ENCODE measurements around the gene IQCE.

The IQCE gene

DNA sequence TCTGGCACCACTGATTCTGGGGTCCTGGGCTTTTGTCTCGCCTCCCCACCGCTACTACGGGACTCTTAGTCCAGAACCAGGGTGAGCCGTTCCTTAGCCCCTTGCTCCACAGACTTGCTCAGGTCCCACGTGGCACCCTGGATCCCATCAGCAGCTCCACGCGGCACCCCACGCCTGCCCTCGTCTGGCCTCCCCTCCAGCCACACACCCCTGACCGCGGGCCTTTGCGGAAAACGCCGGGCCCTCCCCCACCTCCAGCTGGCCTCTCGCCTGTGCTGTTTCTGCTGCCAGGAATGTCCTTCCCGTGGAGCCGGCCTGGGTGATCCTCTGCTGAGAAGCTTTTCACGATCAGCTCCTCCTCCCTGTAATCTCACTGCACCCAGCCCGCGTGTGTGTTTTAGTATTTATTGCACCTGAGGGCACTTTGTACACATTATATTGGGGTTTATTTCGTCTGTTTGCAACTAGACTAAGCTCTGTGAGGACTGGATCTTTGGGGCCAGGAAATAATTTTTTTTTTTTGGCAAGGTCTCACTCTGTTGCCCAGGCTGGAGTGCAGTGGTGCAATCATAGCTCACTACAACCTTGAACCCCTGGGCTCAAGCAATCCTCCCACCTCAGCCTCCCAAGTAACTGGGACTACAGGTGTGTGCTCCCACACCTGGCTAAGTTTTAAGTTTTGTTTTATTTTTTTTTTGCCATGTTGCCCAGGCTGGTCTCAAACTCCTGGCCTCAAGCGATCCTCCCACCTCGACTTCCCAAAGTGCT is 62.5 kb downstream of the IQCE start:
- DNase-seq, result peak; percentile 9

- no peak for DNase-seq
Observed at GRCh38 chr7:2621948-2622640, 63.3 kb downstream of the IQCE start.

GRCh38 chr7:2622869-2623697 is 64.3 kb downstream of the IQCE start:
- DNase-seq, result no peak

DNA sequence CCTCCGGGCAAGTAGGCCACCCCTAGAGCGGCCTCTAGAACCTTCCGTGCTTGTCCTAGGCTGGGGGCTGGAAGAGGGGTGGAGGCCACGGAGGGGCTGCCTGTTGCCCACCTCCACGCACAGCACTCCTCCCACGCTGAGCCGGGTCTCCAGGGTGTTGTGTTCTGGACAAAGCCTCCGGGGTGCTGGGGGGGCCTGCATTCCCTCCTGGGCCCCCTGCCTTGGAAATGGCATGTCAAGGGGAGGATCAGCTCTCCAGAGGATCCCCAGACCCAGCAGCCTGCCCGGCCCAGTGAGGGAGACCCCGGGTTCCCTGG is 64.9 kb downstream of the IQCE start:
- no peak for DNase-seq

DNA sequence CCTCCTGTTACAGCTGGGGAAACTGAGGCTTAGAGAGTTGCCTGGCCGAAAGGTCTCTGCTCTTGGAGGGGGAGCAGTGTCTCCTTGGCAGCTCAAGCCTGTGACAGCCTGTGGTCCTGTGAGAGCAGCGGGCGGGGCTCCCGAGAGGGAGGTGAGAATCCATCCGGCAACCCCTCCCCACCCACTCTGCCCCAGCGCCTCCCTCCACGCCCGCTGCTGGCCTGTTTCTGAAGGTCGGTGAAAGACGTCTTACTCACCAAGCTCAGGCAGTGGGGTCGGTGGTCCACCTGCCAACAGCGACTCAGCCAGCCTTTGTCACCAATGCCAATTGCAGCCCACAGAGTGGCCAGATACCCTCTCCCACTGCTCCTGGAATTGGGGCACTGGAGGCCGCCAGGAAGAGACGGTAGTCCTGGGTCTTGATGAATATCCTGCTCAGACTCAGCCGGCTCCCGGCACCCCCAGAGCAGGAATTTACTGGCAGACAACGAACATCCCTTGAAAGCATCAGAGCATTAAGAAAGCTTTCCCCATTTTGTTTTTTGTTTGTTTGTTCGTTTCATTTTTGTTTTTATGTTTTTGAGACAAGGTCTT is 65.6 kb downstream of the IQCE start:
- no peak for DNase-seq

GRCh38 chr7:2626498-2627117 is 67.8 kb downstream of the IQCE start:
- no peak for DNase-seq

DNA sequence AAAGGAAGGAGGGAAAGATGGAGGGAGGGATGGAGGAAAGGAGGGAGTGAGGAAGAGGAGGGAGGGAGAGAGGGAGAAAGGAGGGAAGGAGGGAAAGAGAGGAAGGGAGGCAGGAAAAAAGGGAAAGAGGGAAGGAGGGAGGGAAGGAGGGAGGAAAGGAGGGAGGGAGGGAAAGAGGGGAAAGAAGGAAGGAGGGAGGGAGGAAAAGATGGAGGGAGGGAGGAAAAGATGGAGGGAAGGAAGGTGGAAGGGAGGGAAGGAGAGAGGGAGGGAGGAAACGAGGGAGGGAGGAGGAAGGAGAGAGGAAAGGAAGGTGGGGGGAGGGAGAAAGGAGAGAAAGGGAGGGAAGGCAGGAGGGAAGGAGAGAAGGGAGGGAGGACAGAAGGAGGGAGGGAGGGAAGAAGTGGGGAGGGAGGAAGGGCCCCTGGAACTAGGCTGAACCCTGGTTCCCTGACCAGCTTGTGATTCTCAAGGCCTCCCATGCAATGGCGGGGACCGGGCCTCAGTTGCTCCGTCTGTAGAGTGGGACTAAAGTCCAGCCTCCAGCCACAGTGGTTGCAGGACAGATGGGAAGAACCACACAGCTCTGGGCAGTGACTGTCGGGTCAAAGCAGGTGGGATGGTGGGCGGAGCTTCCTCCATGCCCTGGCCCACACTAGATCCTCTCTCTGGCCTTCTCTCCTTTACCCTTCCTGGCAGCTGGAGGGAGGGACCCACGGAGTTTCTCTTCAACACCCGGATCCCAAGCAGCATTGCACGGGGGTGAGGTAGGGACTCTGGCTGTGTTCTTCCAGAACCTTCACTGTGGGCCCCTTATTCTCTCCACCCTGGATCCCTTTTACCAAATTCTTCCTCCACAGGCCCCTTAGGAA is 68.7 kb downstream of the IQCE start:
- DNase-seq, result no peak

- no peak for DNase-seq
Observed at GRCh38 chr7:2628130-2628482, 69.3 kb downstream of the IQCE start.

- DNase-seq, result no peak
Observed at GRCh38 chr7:2628891-2629290, 70.1 kb downstream of the IQCE start.

GRCh38 chr7:2629746-2630681 is 71.2 kb downstream of the IQCE start:
- DNase-seq, result peak; percentile 2

- no peak for DNase-seq
Observed at GRCh38 chr7:2631946-2632732, 73.4 kb downstream of the IQCE start, which contains the start of gene TTYH3. Gene TTYH3, plus strand, starts transcription at chr7:2631986. Its CDS starts 170 bp downstream, at chr7:2632156.

DNA sequence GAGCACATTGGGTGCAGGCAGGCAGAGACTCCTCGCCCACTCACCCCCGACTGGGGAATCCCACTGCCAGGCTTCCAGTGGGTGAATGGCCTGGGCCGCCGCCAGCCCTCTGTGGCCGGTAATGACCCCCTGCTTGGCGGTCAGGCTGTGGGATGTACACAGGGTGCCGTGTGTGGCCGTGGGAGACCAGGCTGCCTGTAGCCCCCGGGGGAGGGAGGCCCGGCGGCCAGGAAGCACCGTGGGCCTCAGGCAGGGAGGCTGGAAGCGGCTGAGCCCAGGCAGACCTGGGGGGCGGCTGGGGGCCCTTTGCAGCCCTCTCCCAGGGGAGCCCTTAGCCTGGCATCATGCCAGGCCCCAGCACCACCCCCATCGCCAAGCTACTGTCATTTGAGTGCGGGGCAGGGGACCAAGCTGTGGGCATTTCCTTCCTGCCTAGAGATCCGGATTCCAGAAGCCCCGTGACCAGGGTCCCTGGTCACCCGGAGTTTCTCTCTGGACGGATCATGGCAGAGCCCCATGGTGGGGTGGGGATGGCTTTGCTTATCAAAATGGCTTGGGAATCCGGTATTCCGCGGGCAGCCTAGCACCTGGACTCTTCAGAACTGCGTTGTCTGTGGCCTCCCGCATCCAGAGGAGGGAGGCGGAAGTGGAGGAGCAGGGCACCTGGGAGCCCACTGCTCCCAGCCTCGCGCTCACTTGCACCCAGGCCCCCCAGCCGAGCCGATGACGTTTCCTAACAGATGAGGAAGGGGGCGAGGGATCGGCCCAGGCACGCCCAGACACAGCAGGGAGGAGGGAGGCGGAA is 74.2 kb downstream of the IQCE start:
- DNase-seq, result peak; percentile 53

DNA sequence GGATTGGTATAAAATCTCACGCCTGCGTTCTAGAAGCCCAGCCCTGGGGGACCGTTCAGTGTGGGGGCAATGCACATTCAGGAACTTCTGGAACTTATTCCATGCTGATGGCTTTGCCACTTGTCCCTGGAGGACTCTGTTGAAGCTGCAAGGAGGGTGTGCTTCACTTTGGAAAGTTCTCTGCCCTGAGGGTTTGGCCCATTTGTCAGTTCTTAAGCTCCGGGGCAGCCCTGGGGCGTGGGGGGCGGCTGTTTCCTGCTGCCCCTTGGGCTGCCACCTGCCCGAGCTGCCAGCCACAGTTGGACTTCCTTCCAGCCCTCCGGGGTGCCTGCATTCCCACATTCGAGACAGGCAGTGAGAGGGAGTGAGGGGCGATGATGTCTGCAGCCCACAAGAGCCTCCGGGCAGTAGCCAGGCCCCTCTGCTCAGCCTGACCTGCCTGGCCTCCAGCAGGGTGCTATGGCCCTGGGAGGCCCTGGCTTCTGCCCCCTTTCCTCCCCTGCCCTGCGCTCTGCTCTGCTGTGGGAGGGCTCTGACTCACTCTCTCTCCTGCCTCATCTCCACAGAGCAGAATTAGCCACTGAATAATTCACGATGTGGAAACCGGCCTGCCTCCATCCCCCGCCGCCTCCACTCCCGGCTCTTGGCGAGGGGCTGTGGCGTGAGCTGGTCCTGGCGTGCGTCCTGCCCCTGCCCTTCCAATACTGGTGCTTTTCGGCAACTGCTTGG is 74.9 kb downstream of the IQCE start:
- DNase-seq, result peak; percentile 89

- DNase-seq, result no peak
Observed at GRCh38 chr7:2634267-2635145, 75.7 kb downstream of the IQCE start.

GRCh38 chr7:2635148-2635668 is 76.4 kb downstream of the IQCE start:
- DNase-seq, result no peak

GRCh38 chr7:2635810-2636701 is 77.3 kb downstream of the IQCE start:
- DNase-seq, result peak; percentile 18
